Measurements from ENCODE around the gene WDR81.
"Not testable (repeated sequence)": the region's sequence is repeated elsewhere in the genome, so short reads cannot be mapped to it uniquely, and the experiment has no call there.

WDR81 gene

DNA sequence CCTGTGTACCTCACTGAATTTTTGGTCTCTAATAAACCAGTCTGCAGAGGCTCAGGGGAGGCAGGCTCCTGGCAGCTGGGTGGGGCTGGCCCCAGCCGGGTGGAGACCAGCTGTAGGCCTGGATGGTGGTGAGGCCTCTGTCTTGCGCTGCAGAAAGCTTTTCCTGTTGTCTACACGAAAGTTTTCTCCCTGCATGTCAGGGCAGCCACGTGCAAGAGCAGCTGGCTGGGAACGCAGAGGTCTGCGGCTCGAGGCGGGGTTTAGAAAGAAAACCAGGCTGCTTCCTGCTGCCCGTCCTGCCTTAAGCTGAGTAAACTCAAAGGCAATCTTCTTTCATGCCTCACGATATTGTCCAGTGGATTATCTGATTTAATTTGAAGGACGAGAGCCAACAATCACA, 39.8 kb downstream of the WDR81 start:
- no peak overlapping the region for H3K56ac ChIP-seq (ENCODE audit: low read length)
- no peak overlapping the region for H3K18ac ChIP-seq (ENCODE audit: low read length)
- no peak overlapping the region for H2BK15ac ChIP-seq (replicated peaks; ENCODE audit: low read depth)
- H3K4me2 ChIP-seq (ENCODE audit: low read length): no peak overlapping the region
- H3K27ac ChIP-seq (ENCODE audit: low read depth, low read length): no peak overlapping the region
- H3K23ac ChIP-seq (ENCODE audit: low read length): no peak overlapping the region
- H3K4me3 ChIP-seq (ENCODE audit: low read length): no peak overlapping the region
- no peak overlapping the region for H4K8ac ChIP-seq (ENCODE audit: low read depth, low read length)
- WGBS (ENCODE audit: extremely low coverage, insufficient coverage, low lambda C conversion rate): no CpG with 5 or more reads among the region's 11 CpGs
- no peaks in the 10 kb centered on the region for H3K79me1 ChIP-seq (ENCODE audit: low read length)
- no peaks in the 10 kb centered on the region for H3K79me2 ChIP-seq (ENCODE audit: control insufficient read depth, insufficient read depth, low read length)
- H4K5ac ChIP-seq (ENCODE audit: low read length): no peak overlapping the region
- peaks cover 4% of the 10 kb centered on the region for H3K4me1 ChIP-seq (ENCODE audit: control insufficient read depth, low read depth, low read length)
- no peaks in the 10 kb centered on the region for H3K27me3 ChIP-seq (ENCODE audit: insufficient read depth, low read length, poor library complexity)
- no peak overlapping the region for H2AK5ac ChIP-seq (ENCODE audit: low read length)
- no peak overlapping the region for H3K9ac ChIP-seq (ENCODE audit: low read length)
- H3K4ac ChIP-seq (ENCODE audit: low read depth, low read length): no peak overlapping the region
- H3K36me3 ChIP-seq (ENCODE audit: control insufficient read depth, insufficient read depth, low read length): no peaks in the 10 kb centered on the region
- H2BK5ac ChIP-seq (ENCODE audit: low read length): no peak overlapping the region
- H2BK120ac ChIP-seq (ENCODE audit: low read depth, low read length): no peak overlapping the region
- DNase-seq: no peak

- not testable (repeated sequence) for H3K4me1 ChIP-seq (ENCODE audit: control insufficient read depth, low read depth, low read length); H3K4me2 ChIP-seq (ENCODE audit: low read length); H3K9ac ChIP-seq (ENCODE audit: low read length); H4K8ac ChIP-seq (ENCODE audit: low read depth, low read length); H3K4me3 ChIP-seq (ENCODE audit: low read length); H3K56ac ChIP-seq (ENCODE audit: low read length); H3K4ac ChIP-seq (ENCODE audit: low read depth, low read length); H2BK120ac ChIP-seq (ENCODE audit: low read depth, low read length); DNase-seq; H4K5ac ChIP-seq (ENCODE audit: low read length); H3K79me2 ChIP-seq (ENCODE audit: control insufficient read depth, insufficient read depth, low read length); H2BK15ac ChIP-seq (replicated peaks; ENCODE audit: low read depth); H3K18ac ChIP-seq (ENCODE audit: low read length); H3K79me1 ChIP-seq (ENCODE audit: low read length); H3K23ac ChIP-seq (ENCODE audit: low read length); H3K36me3 ChIP-seq (ENCODE audit: control insufficient read depth, insufficient read depth, low read length); H2AK5ac ChIP-seq (ENCODE audit: low read length); H2BK5ac ChIP-seq (ENCODE audit: low read length); H3K27me3 ChIP-seq (ENCODE audit: insufficient read depth, low read length, poor library complexity); H3K27ac ChIP-seq (ENCODE audit: low read depth, low read length)
- WGBS (ENCODE audit: extremely low coverage, insufficient coverage, low lambda C conversion rate): no CpG with 5 or more reads among the region's 7 CpGs
Measured at GRCh38 chr17:1764705-1765104, 40.2 kb downstream of the WDR81 start.

DNA sequence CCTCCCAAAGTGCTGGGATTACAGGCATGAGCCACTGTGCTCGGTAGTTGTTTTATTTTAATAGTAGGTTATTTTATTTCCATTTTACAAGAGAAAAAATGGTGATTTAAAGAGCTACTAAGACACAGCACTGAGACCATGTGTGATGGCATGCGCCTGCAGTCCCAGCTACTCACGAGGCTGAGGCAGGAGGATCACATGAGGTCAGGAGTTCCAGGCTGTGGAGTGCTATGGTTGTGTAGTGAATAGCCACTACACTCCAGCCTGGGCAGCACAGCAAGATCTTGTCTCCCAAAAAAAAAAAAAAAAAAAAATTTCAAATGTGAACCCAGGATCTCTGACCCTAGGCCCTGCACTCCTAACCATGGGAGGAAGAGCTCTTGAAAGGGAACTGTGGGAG, 41.1 kb downstream of the WDR81 start:
- Histone ChIP-seq H3K4me2 (ENCODE audit: low read length) (no peak overlapping the region), H3K56ac (ENCODE audit: low read length) (no peak overlapping the region), H3K23ac (ENCODE audit: low read length) (no peak overlapping the region), H3K79me1 (ENCODE audit: low read length) (no peaks in the 10 kb centered on the region), H3K4ac (ENCODE audit: low read depth, low read length) (no peak overlapping the region), H4K5ac (ENCODE audit: low read length) (no peak overlapping the region), H3K4me1 (ENCODE audit: control insufficient read depth, low read depth, low read length) (peaks cover 4% of the 10 kb centered on the region), H3K79me2 (ENCODE audit: control insufficient read depth, insufficient read depth, low read length) (no peaks in the 10 kb centered on the region), H3K27ac (ENCODE audit: low read depth, low read length) (no peak overlapping the region), H3K4me3 (ENCODE audit: low read length) (no peak overlapping the region), H3K36me3 (ENCODE audit: control insufficient read depth, insufficient read depth, low read length) (no peaks in the 10 kb centered on the region), H3K9ac (ENCODE audit: low read length) (no peak overlapping the region), H2BK5ac (ENCODE audit: low read length) (no peak overlapping the region), H3K18ac (ENCODE audit: low read length) (no peak overlapping the region), H4K8ac (ENCODE audit: low read depth, low read length) (no peak overlapping the region), H2BK15ac (replicated peaks; ENCODE audit: low read depth) (no peak overlapping the region), H2AK5ac (ENCODE audit: low read length) (no peak overlapping the region), H3K27me3 (ENCODE audit: insufficient read depth, low read length, poor library complexity) (no peaks in the 10 kb centered on the region), H2BK120ac (ENCODE audit: low read depth, low read length) (no peak overlapping the region)
- no CpG with 5 or more reads among the region's 3 CpGs for WGBS (ENCODE audit: extremely low coverage, insufficient coverage, low lambda C conversion rate)
- DNase-seq: no peak

DNA sequence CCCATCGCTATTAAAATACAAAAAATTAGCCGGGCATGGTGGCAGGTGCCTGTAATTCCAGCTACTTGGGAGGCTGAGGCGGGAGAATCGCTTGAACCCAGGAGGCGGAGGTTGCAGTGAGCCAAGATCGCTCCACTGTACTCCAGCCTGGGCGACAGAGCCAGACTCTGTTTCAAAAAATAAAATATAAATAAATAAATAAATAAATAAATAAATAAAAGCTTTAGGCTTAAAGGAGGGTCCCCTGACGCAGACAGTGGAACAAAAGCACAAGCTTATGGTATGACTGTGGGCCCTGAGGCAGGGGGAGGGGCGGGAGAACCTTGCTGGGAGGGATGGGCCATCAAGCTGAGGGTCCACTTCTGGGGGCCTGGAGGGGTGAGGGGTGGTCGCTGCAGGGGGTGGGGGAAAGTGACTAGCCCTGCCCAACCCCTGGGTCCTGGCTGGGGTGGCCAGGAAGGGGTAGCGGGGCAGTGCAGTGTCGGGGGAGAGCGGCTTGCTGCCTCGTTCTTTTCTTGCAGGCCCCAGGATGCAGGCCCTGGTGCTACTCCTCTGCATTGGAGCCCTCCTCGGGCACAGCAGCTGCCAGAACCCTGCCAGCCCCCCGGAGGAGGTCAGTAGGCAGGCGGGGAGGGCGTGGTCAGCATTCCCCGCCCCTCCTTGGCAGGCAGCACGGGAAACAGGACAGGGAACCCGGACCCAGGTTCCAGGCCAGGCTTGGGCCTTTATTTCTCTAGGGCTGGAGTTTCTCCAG, 42.1 kb downstream of the WDR81 start:
- Histone ChIP-seq H3K27me3 (ENCODE audit: insufficient read depth, low read length, poor library complexity) (no peaks in the 10 kb centered on the region), H2BK15ac (replicated peaks; ENCODE audit: low read depth) (no peak overlapping the region), H3K27ac (ENCODE audit: low read depth, low read length) (no peak overlapping the region), H3K4me3 (ENCODE audit: low read length) (no peak overlapping the region), H3K23ac (ENCODE audit: low read length) (no peak overlapping the region), H2BK5ac (ENCODE audit: low read length) (no peak overlapping the region), H3K18ac (ENCODE audit: low read length) (no peak overlapping the region), H2BK120ac (ENCODE audit: low read depth, low read length) (no peak overlapping the region), H3K36me3 (ENCODE audit: control insufficient read depth, insufficient read depth, low read length) (no peaks in the 10 kb centered on the region), H2AK5ac (ENCODE audit: low read length) (no peak overlapping the region), H4K8ac (ENCODE audit: low read depth, low read length) (no peak overlapping the region), H3K4me2 (ENCODE audit: low read length) (no peak overlapping the region), H3K56ac (ENCODE audit: low read length) (no peak overlapping the region), H3K9ac (ENCODE audit: low read length) (no peak overlapping the region), H3K4ac (ENCODE audit: low read depth, low read length) (no peak overlapping the region), H3K79me2 (ENCODE audit: control insufficient read depth, insufficient read depth, low read length) (no peaks in the 10 kb centered on the region), H3K79me1 (ENCODE audit: low read length) (no peaks in the 10 kb centered on the region), H4K5ac (ENCODE audit: low read length) (no peak overlapping the region), H3K4me1 (ENCODE audit: control insufficient read depth, low read depth, low read length) (peaks cover 4% of the 10 kb centered on the region)
- WGBS (ENCODE audit: extremely low coverage, insufficient coverage, low lambda C conversion rate): no CpG with 5 or more reads among the region's 21 CpGs
- no peak for DNase-seq

GRCh38 chr17:1767358-1767757, 42.9 kb downstream of the WDR81 start:
- no peaks in the 10 kb centered on the region for H3K27me3 ChIP-seq (ENCODE audit: insufficient read depth, low read length, poor library complexity)
- no peak overlapping the region for H3K4ac ChIP-seq (ENCODE audit: low read depth, low read length)
- no CpG with 5 or more reads among the region's 12 CpGs for WGBS (ENCODE audit: extremely low coverage, insufficient coverage, low lambda C conversion rate)
- DNase-seq: no peak
- no peak overlapping the region for H3K18ac ChIP-seq (ENCODE audit: low read length)
- no peak overlapping the region for H3K4me2 ChIP-seq (ENCODE audit: low read length)
- no peak overlapping the region for H3K27ac ChIP-seq (ENCODE audit: low read depth, low read length)
- H4K5ac ChIP-seq (ENCODE audit: low read length): no peak overlapping the region
- H3K4me1 ChIP-seq (ENCODE audit: control insufficient read depth, low read depth, low read length): peaks cover 4% of the 10 kb centered on the region
- H3K56ac ChIP-seq (ENCODE audit: low read length): no peak overlapping the region
- H3K79me2 ChIP-seq (ENCODE audit: control insufficient read depth, insufficient read depth, low read length): no peaks in the 10 kb centered on the region
- H4K8ac ChIP-seq (ENCODE audit: low read depth, low read length): no peak overlapping the region
- H3K4me3 ChIP-seq (ENCODE audit: low read length): no peak overlapping the region
- no peaks in the 10 kb centered on the region for H3K79me1 ChIP-seq (ENCODE audit: low read length)
- no peak overlapping the region for H2BK120ac ChIP-seq (ENCODE audit: low read depth, low read length)
- no peaks in the 10 kb centered on the region for H3K36me3 ChIP-seq (ENCODE audit: control insufficient read depth, insufficient read depth, low read length)
- H2BK15ac ChIP-seq (replicated peaks; ENCODE audit: low read depth): no peak overlapping the region
- H3K9ac ChIP-seq (ENCODE audit: low read length): no peak overlapping the region
- H3K23ac ChIP-seq (ENCODE audit: low read length): no peak overlapping the region
- H2BK5ac ChIP-seq (ENCODE audit: low read length): no peak overlapping the region
- H2AK5ac ChIP-seq (ENCODE audit: low read length): no peak overlapping the region

Measured in mesendoderm (in vitro differentiated cells).